GM12872 (cell line): ENCODE measurements around the gene ZNF576.

ENCODE experiments used
- TF ChIP-seq, protein P1 (sequence below): IDR thresholded peaks from 3 replicates; pipeline ENCODE4 v1.5.1; 2011; ENCODE audit warnings: low read depth, mild to moderate bottlenecking, low read length, moderate library complexity; ENCODE audit not compliant: insufficient read depth

Gene ZNF576

DNA sequence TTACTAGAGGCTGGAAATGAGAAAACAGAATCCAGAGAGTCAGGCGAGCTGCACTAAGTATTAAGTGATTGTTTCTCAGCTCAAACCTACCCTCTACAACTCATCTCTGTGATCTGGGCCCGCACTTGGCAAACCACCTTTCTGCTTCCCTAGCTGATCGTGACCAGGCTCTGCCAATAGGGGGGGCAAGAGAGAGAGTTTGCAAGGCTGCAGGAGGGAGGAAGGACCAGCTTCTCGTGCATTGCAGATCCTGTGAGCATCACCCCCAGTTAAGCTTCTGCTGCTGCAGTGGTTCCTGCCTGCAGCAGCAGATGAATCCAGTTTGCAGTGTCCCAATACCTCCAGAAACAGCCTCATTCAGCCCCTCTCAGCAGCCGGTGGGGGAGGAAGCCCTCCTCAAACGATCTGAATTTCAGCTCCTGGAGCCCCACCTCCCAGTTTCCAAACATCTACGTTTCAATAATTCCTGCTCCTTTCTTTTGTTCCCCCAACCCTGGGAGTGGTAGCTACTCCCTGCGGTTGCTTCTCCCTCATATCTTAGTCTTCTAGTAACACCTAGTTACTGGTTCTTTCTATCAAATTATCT is 41.1 kb upstream of the ZNF576 start:
- TF ChIP-seq, protein P1, sequence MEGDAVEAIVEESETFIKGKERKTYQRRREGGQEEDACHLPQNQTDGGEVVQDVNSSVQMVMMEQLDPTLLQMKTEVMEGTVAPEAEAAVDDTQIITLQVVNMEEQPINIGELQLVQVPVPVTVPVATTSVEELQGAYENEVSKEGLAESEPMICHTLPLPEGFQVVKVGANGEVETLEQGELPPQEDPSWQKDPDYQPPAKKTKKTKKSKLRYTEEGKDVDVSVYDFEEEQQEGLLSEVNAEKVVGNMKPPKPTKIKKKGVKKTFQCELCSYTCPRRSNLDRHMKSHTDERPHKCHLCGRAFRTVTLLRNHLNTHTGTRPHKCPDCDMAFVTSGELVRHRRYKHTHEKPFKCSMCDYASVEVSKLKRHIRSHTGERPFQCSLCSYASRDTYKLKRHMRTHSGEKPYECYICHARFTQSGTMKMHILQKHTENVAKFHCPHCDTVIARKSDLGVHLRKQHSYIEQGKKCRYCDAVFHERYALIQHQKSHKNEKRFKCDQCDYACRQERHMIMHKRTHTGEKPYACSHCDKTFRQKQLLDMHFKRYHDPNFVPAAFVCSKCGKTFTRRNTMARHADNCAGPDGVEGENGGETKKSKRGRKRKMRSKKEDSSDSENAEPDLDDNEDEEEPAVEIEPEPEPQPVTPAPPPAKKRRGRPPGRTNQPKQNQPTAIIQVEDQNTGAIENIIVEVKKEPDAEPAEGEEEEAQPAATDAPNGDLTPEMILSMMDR = peak; percentile 97

DNA sequence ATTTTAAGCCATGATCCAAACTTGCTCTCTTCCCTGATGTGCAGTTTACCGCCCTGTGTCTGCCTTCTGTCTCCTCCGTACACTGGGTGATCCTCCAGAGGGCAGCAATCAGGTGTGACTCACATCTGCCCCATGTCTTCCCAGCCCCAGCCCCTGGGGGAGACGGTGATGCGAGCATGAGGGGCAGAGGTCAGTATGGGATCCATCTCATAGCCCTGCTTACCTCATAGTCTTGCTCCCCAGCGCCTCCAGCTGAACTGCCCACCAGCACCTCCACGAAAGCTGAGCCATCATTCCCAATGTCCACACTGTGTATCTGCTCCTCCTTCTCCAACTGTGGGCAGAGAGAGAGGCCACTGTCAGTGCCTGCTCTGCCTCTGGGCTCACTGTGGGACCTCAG is 35.7 kb upstream of the ZNF576 start:
- TF ChIP-seq, protein P1 = peak; percentile 20; the same call in 1 of the 3 replicates

DNA sequence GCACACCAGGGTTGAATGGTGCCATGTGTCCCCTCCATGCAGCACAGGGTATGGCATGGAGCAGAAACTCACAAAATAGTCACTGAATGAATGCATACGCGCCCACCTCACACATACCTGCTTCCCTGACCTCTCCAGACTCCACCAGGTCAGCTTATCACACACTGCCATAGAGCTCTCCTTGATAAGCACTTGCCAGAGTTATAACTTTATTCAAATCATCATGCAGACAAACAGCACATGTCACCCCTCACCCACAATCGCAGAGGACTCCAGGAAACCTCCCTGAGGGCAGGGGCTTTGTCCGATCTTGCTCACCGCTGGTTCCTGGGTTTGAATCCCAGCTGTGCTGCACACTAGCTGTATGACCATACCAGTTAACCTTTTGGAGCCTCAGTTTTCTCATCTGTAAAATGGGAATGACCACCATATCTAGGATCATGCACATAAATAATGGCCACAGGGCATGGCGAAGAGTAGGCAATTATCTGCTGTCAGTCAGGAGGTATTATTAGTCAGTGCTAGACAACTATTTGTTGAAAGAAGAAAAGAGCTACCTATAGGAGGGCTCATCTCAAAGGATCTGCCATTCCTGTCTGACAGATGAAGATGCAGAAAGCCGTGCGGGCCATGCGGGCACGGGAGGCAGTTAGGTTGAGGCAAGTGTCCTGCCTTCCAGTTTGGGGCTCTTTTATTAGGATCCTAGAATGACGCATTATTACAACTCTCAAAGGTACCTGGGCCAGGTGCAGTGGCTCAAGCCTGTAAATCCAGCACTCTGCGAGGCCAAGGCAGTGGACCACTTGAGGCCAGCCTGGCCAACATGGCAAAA is 35.0 kb upstream of the ZNF576 start:
- TF ChIP-seq, protein P1 = no peak

DNA sequence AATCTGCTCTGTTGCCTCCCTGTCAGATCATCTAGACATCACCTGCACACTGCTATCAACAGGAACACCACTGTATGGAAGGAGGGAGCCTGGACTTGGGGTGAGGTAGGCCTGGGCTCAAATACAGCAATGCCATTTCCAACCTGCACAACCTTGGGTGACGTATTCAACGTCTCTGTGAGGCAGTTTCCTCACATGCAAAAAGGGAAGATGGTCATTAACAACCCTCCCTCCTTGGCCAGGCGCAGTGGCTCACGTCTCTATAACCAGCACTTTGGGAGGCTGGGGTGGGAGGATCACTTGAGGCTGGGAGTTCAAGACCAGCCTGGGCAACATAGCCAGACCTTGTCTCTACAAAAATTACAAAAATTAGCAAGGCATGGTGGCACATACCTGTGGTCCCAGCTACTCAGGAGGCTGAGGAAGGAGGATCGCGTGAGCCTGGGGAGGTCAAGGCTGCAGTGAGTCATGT is 34.1 kb upstream of the ZNF576 start:
- TF ChIP-seq, protein P1 = no peak

DNA sequence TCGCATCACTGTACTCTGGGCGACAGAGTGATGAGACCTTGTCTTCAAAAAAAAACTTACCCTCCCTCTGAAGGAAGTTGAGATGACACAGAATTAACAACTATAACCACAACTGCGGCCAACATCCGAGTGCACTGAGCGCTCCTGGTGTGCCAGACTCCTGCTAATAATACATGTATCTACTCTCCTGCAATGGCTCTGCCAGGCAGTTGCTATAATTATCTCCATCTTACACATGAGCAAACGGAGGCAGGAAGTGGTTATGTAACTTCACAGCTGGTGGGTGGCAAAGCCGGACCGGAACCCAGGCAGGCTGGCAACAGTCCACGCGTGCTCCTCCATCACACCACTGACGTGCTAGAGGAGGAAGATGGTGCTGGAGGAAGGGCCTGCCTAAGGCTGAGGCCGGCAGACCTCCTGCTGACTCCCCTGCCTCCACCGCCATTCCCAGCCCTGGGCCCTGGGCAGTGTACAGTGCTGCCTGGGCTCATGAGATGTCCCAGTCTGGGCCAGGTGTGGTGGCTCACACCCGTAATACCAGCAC is 33.6 kb upstream of the ZNF576 start:
- TF ChIP-seq, protein P1 = no peak

DNA sequence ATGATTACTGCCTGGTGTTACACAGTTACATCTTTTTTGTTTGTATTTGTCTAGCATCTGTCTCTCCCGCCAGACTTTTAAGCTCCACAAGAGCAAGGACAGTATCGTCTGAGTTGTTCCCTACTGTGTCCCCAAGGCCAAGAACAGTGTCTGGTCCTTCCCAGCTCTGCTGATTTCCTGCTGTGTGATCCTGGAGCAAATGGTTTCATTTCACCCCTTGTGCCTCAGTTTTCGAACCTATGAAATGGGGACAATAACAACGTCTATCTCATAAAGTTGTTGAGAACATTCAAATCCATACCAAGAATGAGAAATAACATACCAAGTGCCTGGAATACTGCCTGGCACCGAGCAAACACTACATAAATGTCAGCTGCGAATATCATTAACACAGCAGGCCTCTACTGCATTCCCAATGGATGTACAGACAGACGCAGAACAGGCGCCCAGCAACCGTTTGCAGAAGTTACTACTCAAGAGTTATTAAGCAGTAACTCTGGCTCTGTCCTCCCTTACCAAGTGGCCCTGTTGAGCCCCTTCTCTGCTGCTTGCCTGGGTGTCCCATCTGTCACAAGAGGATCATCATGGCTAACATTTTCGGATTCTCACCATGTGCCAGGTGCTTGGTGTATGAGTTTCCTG is 32.5 kb upstream of the ZNF576 start:
- TF ChIP-seq, protein P1 = no peak

DNA sequence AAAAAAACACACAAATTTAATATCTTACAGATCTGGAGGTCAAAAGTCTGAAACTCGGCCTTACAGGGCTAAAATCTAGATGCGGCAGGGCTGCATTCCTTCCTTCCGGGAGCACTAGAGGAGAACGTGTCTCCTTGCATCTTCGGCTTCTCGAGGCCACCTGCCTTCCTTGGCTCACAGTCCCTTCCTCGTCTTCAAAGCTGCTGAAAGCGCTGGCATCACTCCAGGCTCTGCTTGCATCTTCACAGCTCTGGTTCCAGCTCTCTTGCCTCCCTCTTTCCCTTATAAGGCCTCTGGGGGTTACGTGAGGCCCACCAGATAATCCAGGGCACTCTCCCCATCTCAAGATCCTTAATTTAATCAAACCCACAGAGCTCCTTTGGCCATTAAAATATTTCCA is 31.6 kb upstream of the ZNF576 start:
- TF ChIP-seq, protein P1 = no peak
